HepG2 (cell line): ENCODE measurements around the gene AEN. TPM values are rescaled to one million over a fixed set of nuclear protein-coding genes. Genes with fewer than 3 reads are reported as not detected.

Experiments
- AKAP8 ChIP-seq: sonication (generic); formaldehyde crosslinking; IDR thresholded peaks from 2 replicates; pipeline ENCODE4 v1.5.1; 2020; ENCODE audit warnings: mild to moderate bottlenecking, missing genetic modification reagents
- BHLHE40 ChIP-seq: IDR thresholded peaks from 2 replicates; pipeline ENCODE4 v1.6.1; 2011; ENCODE audit warnings: low read length, improper control_type of control experiment
- ESRRA ChIP-seq: sonication (generic); formaldehyde crosslinking; IDR thresholded peaks from 2 replicates; pipeline ENCODE4 v1.5.1; 2020; ENCODE audit warnings: mild to moderate bottlenecking, low read depth, missing genetic modification reagents
- GZF1 ChIP-seq: sonication (generic); formaldehyde crosslinking; IDR thresholded peaks from 2 replicates; pipeline ENCODE4 v1.5.1; 2020; ENCODE audit warnings: mild to moderate bottlenecking, missing genetic modification reagents
- HCFC1 ChIP-seq: fragments of 150-350 bp; IDR thresholded peaks from 2 replicates; pipeline ENCODE4 v1.6.1; 2014; ENCODE audit warnings: low read depth, low read length
- HOXA9 ChIP-seq: sonication (generic); formaldehyde crosslinking; IDR thresholded peaks from 2 replicates; pipeline ENCODE4 v1.8.1; 2022; ENCODE audit warnings: missing genetic modification reagents, mild to moderate bottlenecking, moderate library complexity, borderline replicate concordance
- NAIF1 ChIP-seq: sonication (generic); formaldehyde crosslinking; IDR thresholded peaks from 2 replicates; pipeline ENCODE4 v1.5.0; 2020; ENCODE audit warnings: mild to moderate bottlenecking, missing genetic modification reagents, borderline replicate concordance
- PLSCR1 ChIP-seq: sonication (generic); formaldehyde crosslinking; IDR thresholded peaks from 2 replicates; pipeline ENCODE4 v1.5.0; 2020; ENCODE audit warnings: missing genetic modification reagents, mild to moderate bottlenecking, borderline replicate concordance
- REL ChIP-seq: sonication (generic); formaldehyde crosslinking; conservative IDR thresholded peaks from 2 replicates; pipeline ENCODE4 v1.8.0; 2022; ENCODE audit warnings: mild to moderate bottlenecking, missing genetic modification reagents, moderate library complexity
- TEAD3 ChIP-seq: optimal IDR thresholded peaks from 2 replicates; pipeline ENCODE3; 2016; ENCODE audit warnings: borderline replicate concordance
- YEATS4 ChIP-seq: sonication (generic); formaldehyde crosslinking; IDR thresholded peaks from 2 replicates; pipeline ENCODE4 v1.4.0; 2020; ENCODE audit warnings: missing genetic modification reagents, borderline replicate concordance
- ZBTB21 ChIP-seq: sonication (generic); formaldehyde crosslinking; IDR thresholded peaks from 2 replicates; pipeline ENCODE4 v1.4.0; 2020; ENCODE audit warnings: missing genetic modification reagents
- ZBTB3 ChIP-seq: sonication (generic); formaldehyde crosslinking; IDR thresholded peaks from 2 replicates; pipeline ENCODE4 v1.4.0; 2020; ENCODE audit warnings: low read depth, mild to moderate bottlenecking, moderate library complexity, missing genetic modification reagents, borderline replicate concordance
- ZNF318 ChIP-seq: sonication (generic); formaldehyde crosslinking; IDR thresholded peaks from 2 replicates; pipeline ENCODE4 v1.4.0; 2020; ENCODE audit warnings: mild to moderate bottlenecking, missing genetic modification reagents
- ZNF619 ChIP-seq: sonication (generic); formaldehyde crosslinking; IDR thresholded peaks from 2 replicates; pipeline ENCODE4 v1.4.0; 2020; ENCODE audit warnings: mild to moderate bottlenecking, missing genetic modification reagents
- ZNF629 ChIP-seq: sonication (generic); formaldehyde crosslinking; conservative IDR thresholded peaks from 2 replicates; pipeline ENCODE4 v1.5.0; 2020; ENCODE audit warnings: missing genetic modification reagents
- ZNF674 ChIP-seq: sonication (generic); formaldehyde crosslinking; IDR thresholded peaks from 2 replicates; pipeline ENCODE4 v1.5.0; 2020; ENCODE audit warnings: low read depth, mild to moderate bottlenecking, missing genetic modification reagents
- ZNF891 ChIP-seq: sonication (generic); formaldehyde crosslinking; IDR thresholded peaks from 2 replicates; pipeline ENCODE4 v1.5.0; 2020; ENCODE audit warnings: mild to moderate bottlenecking, missing genetic modification reagents
- ZSCAN29 ChIP-seq: sonication (generic); formaldehyde crosslinking; conservative IDR thresholded peaks from 2 replicates; pipeline ENCODE4 v1.4.0; 2020; ENCODE audit warnings: mild to moderate bottlenecking, missing genetic modification reagents
- polyA plus RNA-seq, 8 experiments: library from polyadenylated mRNA; depleted of rRNA in 3 of 8; stranded (reverse) in 7 of 8; unstranded in 1 of 8; fragments of >200 nt; fragmentation: Illumina TruSeq in 4 of 8; extraction: Trizol in 4 of 8; gene quantifications; 2 replicates each; pipeline versions ENCODE4 v1.2.1 to v1.2.3, GENCODE V29; 2011 to 2016; ENCODE audit warnings: low read depth in 4 of 8, missing spikeins in 1 of 8, mixed read lengths in 1 of 8; ENCODE audit not compliant: insufficient read depth in 1 of 8
- total RNA-seq, 5 experiments: library from RNA; depleted of rRNA; stranded (reverse); fragments of >200 nt; fragmentation: Illumina TruSeq; extraction: Trizol; gene quantifications; 2 replicates each; pipeline ENCODE4 v1.2.3, GENCODE V29; 2016; ENCODE audit warnings: low read depth in 1 of 5
- TF ChIP-seq, protein P1 (sequence below): sonication (generic); formaldehyde crosslinking; IDR thresholded peaks from 2 replicates; pipeline ENCODE4 v1.8.1; 2023; ENCODE audit warnings: mild to moderate bottlenecking, moderate library complexity, missing genetic modification reagents

The AEN gene
- total and polyA plus RNA-seq, 2 of the 13 experiments (the other 11 are each of a cell fraction or from before 2014, with no cell fraction given): 51.3 to 118 TPM

- TF ChIP-seq ZNF318 (CRISPR knock-in tag) (no peak), ESRRA (CRISPR knock-in tag) (no peak), ZSCAN29 (CRISPR knock-in tag) (no peak), YEATS4 (CRISPR knock-in tag) (peak; percentile 100), PLSCR1 (CRISPR knock-in tag) (0 out of 2 replicates have a peak, but pooled peaks have one; percentile 60), GZF1 (CRISPR knock-in tag) (no peak), ZNF674 (no peak), ZBTB21 (CRISPR knock-in tag) (no peak), ZNF891 (no peak), REL (CRISPR knock-in tag) (no peak), NAIF1 (CRISPR knock-in tag) (no peak), BHLHE40 (peak; percentile 83), ZNF619 (CRISPR knock-in tag) (no peak), TEAD3 (CRISPR knock-in tag) (peak; percentile 32), ZNF629 (CRISPR knock-in tag) (no peak), HOXA9 (CRISPR knock-in tag) (no peak), AKAP8 (CRISPR knock-in tag) (no peak), HCFC1 (no peak), ZBTB3 (CRISPR knock-in tag) (no peak)
- TF ChIP-seq, protein P1, sequence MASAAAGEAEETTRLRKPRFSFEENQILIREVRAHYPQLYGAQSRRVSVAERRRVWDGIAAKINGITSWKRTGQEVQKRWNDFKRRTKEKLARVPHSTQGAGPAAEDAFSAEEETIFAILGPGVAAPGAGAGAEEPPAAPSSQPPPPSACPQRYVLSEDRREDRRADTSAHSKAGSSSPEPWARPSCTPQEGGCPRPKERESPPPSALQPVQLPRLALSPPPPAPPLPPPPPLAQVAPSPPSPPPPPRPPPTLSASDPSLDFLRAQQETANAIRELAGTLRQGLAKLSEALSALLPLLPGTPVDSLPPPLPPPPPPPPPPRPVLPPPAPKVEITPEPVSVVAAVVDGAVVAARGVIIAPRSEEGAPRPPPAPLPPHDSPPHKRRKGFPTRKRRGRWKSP (CRISPR knock-in tag): peak; percentile 76; the same call in 1 of the 2 replicates
Measured at GRCh38 chr15:88620995-88621772, at the start of gene AEN (continued).
